Measurements from ENCODE around the gene FRAS1. TPM values are rescaled to one million over a fixed set of nuclear protein-coding genes. Genes with fewer than 3 reads are reported as not detected.

The FRAS1 gene
- total RNA-seq, 2 experiments from 2014 or later = 0.05 to 0.22 TPM

DNA sequence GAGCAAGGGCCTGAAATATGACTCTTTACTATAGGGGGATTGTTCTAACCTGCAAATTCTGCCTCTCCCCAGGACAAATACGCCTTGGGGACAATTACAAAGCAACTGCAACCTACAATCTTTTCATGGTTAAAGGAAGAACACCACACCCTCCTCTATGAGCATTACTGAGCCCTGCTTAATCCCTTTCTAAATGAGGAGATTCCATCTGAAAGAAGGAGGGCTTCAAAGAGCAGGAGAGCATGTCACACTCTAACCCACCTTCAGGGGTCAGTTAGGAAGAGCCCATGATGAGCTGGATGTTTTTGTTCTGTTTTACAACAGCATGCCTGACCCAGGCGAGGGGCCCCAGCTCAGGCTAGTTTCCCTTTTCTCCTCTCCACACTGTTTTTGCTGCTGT, 360.5 kb downstream of the FRAS1 start:
- Mint-ChIP-seq H3K36me3 (ENCODE audit: low read depth) (no peaks in the 10 kb centered on the region), H3K4me1 (ENCODE audit: low read depth) (no peaks in the 10 kb centered on the region), H3K9me3 (no peaks in the 10 kb centered on the region), H3K4me3 (no peak overlapping the region), H3K27me3 (peaks cover 18% of the 10 kb centered on the region), H3K27ac (no peak overlapping the region)
- DNase-seq (no peak), ATAC-seq (no peak)
- CTCF ChIA-PET = interaction anchor here (0.6 kb wide), 1 partner anchor 14 kb away, joined by 3 read pairs; no protein-coding TSS in a partner anchor
- POLR2A ChIA-PET = no interaction called here
- intact Hi-C loops (cut with micrococcal nuclease) = no loop called here
- TF ChIP-seq, protein P1, sequence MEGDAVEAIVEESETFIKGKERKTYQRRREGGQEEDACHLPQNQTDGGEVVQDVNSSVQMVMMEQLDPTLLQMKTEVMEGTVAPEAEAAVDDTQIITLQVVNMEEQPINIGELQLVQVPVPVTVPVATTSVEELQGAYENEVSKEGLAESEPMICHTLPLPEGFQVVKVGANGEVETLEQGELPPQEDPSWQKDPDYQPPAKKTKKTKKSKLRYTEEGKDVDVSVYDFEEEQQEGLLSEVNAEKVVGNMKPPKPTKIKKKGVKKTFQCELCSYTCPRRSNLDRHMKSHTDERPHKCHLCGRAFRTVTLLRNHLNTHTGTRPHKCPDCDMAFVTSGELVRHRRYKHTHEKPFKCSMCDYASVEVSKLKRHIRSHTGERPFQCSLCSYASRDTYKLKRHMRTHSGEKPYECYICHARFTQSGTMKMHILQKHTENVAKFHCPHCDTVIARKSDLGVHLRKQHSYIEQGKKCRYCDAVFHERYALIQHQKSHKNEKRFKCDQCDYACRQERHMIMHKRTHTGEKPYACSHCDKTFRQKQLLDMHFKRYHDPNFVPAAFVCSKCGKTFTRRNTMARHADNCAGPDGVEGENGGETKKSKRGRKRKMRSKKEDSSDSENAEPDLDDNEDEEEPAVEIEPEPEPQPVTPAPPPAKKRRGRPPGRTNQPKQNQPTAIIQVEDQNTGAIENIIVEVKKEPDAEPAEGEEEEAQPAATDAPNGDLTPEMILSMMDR (IDR thresholded peaks at IDR 0.05) = no peak

DNA sequence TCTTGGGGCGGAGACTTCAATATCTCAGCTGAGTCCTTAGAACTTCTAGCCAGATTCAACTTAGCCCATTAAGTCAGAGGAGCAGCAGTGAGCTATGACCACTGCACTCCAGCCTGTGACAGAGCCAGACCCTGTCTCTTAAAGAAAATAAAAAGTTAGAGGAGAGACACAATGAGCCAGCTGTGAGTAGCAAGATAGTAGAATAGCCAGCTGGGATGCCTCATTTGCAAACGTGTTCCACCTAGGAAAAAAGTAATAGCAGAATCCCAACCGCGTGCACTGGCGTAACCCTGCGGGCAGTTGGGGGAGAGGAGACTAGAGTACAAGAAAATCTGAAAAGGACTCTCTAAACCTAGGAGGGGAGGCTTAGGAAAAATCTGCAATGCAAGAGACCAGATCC, 361.3 kb downstream of the FRAS1 start:
- ChIA-PET POLR2A (no interaction called here), CTCF (no interaction called here)

DNA sequence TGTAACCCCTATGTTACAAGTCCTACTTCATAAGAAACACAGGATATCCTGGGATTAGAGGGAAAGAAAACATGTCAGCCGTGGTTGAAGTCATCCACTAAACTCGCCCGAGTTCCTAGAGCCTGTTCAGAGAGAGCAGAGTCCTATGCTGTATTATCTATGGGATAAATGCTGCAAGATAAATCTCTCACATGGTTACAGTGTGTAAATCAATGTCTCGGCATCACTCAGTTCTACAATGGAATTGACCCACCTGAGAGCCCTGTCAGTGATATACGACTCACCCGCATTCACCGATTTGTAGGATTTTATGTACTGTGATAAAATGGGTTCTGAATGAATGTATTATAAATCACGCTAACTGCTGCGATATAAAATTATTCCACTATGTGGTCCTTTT, 366.7 kb downstream of the FRAS1 start:
- Mint-ChIP-seq H3K4me3 (no peak overlapping the region), H3K36me3 (ENCODE audit: low read depth) (no peaks in the 10 kb centered on the region), H3K4me1 (ENCODE audit: low read depth) (no peaks in the 10 kb centered on the region), H3K9me3 (no peaks in the 10 kb centered on the region), H3K27ac (no peak overlapping the region), H3K27me3 (peaks cover 11% of the 10 kb centered on the region)
- ATAC-seq = no peak
- ChIA-PET CTCF (no interaction called here), POLR2A (no interaction called here)
- intact Hi-C loops (cut with micrococcal nuclease) = no loop called here
- TF ChIP-seq, protein P1 (IDR thresholded peaks at IDR 0.05) = no peak
- no peak for DNase-seq

More for the DNA sequence above, 361.3 kb downstream of the FRAS1 start:
- Mint-ChIP-seq H3K4me1 (ENCODE audit: low read depth) (no peaks in the 10 kb centered on the region), H3K27me3 (peaks cover 16% of the 10 kb centered on the region), H3K4me3 (no peak overlapping the region), H3K9me3 (no peaks in the 10 kb centered on the region), H3K27ac (no peak overlapping the region), H3K36me3 (ENCODE audit: low read depth) (no peaks in the 10 kb centered on the region)
- ATAC-seq (no peak), DNase-seq (no peak)
- TF ChIP-seq, protein P1 (IDR thresholded peaks at IDR 0.05) = no peak
- intact Hi-C loops (cut with micrococcal nuclease) = no loop called here

DNA sequence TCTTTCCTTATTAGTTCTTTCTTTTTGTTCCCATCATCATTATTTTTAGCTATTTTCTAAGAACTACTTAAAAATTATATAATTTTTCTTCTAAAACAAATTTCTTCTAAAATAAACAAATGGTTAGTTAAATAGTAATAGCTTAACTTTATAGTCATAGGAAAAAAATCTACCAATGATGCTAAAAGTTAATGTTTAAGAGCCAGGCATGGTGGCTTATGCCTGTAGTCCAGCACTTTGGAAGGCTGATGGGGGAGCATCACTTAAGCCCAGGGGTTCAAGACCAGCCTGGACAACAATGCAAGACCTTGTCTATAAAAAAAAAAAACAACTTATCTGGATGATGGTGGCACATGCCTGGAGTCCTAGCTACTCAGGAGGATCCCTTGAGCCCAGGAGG, 367.3 kb downstream of the FRAS1 start:
- CTCF ChIA-PET = interaction anchor here (1.2 kb wide), 1 partner anchor 17 kb away, joined by 3 read pairs; no protein-coding TSS in a partner anchor
- no peak for ATAC-seq
- Mint-ChIP-seq H3K9me3 (no peaks in the 10 kb centered on the region), H3K4me3 (no peak overlapping the region), H3K27me3 (peaks cover 11% of the 10 kb centered on the region), H3K36me3 (ENCODE audit: low read depth) (no peaks in the 10 kb centered on the region), H3K4me1 (ENCODE audit: low read depth) (no peaks in the 10 kb centered on the region), H3K27ac (no peak overlapping the region)
- POLR2A ChIA-PET = no interaction called here
- intact Hi-C loops (cut with micrococcal nuclease) = no loop called here
- TF ChIP-seq, protein P1 (IDR thresholded peaks at IDR 0.05) = no peak
- no peak for DNase-seq

DNA sequence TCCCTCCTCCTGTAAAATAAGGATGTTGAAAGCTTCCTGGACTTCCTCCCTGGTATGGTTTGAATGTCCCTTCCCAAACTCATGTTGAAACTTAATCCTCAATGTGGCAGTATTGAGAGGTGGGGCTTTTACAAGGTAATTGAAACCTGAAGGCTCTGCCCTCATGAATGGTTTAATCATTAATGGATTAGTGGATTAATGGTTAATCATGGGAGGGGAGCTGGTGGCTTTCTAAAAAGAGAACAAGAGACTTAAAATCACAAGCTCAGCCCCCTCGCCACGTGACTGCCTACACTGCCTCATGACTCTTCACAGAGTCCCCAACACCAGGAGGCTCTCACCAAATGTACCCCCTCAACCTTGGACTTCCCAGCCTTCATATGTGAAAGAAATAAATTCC, 369.8 kb downstream of the FRAS1 start:
- Mint-ChIP-seq H3K27ac (no peak overlapping the region), H3K9me3 (no peaks in the 10 kb centered on the region), H3K27me3 (peaks cover 13% of the 10 kb centered on the region), H3K4me3 (no peak overlapping the region), H3K36me3 (ENCODE audit: low read depth) (no peaks in the 10 kb centered on the region), H3K4me1 (ENCODE audit: low read depth) (no peaks in the 10 kb centered on the region)
- intact Hi-C loops (cut with micrococcal nuclease) = no loop called here
- TF ChIP-seq, protein P1 (IDR thresholded peaks at IDR 0.05) = no peak
- ATAC-seq = no peak
- ChIA-PET CTCF (no interaction called here), POLR2A (no interaction called here)
- no peak for DNase-seq

Measured in activated CD8-positive, alpha-beta T cell treated with anti-CD3 and anti-CD28 coated beads for 36 hours (primary cell).